ENCODE data around the gene MLPH.
"Not testable (repeated sequence)": the region's sequence is repeated elsewhere in the genome, so short reads cannot be mapped to it uniquely, and the experiment has no call there.

The MLPH gene

DNA sequence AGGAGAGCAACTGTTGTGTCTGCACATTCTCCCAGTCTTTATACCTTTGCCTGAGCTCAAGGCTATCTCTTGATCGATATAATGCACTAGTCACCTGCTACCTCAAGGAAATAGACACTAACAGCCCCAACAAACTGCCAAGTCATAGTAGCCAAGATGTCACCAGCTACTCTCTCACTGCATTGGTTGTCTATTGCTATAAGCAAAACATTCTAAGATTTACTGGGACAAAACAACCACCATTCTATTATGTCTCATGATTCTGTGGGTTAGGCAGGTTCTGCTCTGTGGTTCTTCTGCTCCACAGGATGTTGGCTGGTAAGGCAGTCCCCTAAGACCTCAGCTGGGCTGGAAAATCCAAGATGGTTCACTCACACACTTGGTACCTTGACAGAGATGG is 28.5 kb upstream of the MLPH start:
- DNase-seq (ENCODE audit: low read depth in 2 of 2), result no peak

DNA sequence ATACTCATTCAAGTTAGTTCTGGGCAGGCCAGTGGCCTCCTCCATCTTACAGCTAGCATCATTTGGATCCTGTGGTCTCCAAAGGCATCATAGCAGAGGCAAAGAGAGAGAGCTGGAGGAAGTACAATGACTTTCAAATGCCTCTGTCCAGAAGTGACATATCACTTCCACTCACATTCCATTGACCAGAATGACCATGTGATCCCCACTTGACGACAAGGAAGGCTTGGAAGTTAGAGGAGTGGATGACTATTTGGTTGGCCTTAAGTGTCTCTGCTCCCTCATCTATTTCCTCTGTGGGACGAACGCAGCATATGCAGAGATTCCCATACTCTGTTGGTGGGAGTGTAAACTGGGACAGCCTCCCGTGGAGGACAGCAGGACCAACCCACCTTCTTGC is 27.8 kb upstream of the MLPH start:
- no peak for DNase-seq (ENCODE audit: low read depth in 2 of 2)

DNA sequence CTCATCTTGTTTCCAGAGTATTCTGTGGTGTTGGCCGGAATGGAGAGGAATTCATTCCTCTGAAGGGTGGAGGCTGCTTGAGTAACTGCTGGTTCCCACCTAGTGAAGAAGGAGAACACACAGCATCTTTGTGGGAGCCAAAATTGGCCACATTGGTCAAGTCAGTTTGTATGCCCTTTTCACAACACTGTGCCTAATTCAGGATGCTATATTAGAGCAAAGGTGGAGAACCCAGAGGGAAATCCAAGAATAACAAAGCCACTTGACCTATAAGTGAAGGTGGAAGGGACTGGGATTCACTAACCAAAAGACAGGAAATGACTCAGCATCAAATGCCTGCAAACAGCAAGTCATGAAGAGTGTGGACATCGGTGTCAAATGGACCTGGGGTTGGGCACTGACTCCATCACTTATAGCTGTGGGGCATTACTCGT is 27.3 kb upstream of the MLPH start:
- DNase-seq (ENCODE audit: low read depth in 2 of 2), result no peak

DNA sequence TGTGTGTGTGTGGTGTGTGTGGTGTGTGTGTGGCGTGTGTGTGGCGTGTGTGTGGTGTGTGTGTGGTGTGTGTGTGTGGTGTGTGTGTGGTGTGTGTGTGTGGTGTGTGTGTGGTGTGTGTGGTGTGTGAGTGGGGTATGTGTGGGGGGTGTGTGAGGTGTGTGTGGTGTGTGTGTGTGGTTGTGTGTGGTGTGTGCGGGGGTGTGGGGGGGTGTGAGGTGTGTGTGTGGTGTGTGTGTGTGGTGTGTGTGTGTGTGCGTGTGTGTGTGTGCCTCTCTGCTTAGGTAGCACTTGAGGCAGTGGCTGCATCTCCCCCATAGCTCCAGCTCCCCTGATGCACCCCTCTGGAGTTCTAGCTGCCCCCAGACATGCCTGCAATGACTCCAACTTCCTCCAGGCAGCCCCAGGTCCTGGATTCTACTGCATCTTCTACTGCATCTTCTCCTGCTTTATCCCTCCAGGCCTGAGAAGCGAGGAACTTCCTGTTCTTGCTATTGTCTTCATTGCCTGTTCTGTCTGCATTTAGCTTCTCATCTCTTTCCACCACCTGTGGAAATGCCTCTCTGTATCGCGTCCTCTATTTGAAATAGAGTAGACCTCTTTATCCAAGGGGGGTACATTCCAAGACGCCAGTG is 22.2 kb upstream of the MLPH start:
- no peak for DNase-seq (ENCODE audit: low read depth in 2 of 2)

DNA sequence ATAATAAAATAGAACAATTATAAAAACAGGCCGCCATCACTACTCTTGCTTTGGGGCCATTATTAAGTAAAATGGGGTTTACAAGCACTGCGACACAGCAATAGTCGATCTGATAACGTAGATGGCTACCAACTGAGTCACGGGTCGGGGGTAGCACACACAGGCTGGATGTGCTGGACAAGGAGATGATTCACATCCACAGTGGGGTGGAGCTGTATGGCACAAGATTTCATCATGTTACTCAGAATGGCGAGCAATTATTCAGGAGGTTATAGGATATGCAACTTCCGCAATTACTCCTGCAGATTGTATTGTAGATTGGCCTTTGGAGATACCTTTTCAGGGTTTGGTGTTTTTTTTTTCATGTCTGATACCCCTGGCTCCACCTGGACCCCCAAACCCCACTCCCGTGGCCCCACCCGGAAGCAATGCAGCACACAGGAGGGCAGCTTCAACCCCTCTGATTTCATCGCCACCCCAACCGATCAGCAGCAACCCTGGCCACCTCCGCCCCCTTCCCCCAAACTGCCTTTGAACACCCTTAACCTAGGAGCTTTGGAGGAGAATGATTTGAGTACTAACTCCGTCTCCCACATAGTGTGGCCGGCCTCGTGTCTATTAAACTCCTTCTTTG is 21.4 kb upstream of the MLPH start:
- no peak for DNase-seq (ENCODE audit: low read depth in 2 of 2)

DNA sequence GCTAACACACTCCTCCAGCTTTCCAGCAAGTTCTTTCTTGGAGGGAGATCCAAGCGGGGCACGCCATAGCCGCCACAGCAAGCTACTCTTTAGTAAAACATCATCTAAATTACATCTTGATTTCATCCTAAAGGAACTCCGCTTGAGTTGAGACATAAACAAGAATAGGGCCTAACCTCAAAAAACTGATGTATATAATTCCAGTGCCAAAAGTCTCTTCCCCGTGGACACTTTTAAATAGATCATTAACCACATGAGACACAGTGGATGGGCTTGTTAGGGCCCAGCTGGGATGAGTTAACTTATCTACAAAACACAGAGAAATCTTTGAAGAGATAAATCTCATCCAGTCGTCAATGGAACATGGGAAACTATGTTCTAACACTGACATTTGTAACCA is 20.8 kb upstream of the MLPH start:
- DNase-seq (ENCODE audit: low read depth in 2 of 2), result no peak

DNA sequence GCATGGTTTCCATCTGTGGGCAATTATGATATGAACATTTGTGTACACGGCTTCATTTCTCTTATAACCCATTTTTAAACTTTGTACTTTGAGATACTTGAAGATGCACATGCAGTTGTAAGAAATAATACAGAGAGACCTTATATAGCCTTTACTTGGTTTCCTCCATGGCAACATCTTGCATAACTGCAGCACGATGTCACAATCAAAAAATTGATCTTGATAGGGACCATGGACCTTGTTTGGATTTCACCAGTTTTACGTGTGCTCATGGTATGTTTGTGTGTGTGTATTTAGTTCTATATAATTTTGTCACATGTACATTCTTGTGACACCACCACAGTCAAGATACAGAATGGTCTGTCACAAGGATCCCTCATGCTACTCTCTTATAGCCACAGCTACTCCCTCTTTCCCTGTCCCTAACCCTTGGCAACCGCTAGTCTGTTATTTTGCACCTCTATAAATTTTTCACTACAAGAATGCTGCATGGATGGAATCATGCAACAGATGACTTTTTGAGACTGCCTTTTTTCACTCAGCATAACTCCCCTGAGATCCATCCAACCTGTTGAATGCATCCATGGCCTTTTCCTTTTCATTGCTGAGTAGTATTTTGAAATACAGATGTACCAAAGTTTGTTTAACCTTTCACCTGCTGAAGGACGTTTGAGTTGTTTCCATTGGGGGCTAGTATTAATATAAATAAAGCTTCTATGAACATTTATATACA is 19.4 kb upstream of the MLPH start:
- no peak for DNase-seq (ENCODE audit: low read depth in 2 of 2)

DNA sequence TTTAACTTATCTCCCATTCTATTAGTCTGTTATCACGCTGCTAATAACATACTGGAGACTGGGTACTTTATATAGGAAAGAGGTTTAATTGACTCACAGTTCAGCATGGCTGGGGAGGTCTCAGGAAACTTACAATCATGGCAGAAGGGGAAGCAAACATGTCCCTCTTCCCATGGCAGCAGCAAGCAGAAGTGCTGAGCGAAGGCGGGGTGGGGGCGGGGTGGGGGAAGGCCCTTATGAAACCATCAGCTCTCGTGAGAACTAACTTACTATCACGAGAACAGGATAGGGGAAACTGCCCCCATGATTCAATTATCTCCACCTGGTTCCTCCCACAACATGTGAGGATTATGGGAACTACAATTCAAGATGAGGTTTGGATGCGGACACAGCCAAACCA is 17.6 kb upstream of the MLPH start:
- DNase-seq (ENCODE audit: low read depth in 2 of 2), result not testable (repeated sequence)

DNA sequence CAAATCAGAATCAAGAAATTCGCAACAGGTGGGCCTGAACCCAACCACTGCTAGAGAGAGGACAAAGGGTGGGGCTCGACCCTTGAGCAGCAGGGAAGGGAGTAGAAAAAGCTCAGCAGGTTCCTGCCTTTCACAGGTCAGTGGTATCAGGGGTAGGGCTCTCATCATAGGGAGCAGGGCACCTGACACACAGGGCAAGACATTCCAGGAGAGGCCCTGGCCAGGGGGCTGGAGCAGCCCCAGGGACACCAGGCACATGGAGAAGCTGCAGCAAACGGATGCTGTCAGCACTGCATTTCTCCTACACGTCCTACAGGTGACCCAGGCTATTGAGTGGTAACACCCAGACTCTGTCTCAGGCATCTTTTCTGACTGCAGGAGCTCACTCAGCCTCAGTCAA is 17.2 kb upstream of the MLPH start:
- DNase-seq (ENCODE audit: low read depth in 2 of 2), result no peak

DNA sequence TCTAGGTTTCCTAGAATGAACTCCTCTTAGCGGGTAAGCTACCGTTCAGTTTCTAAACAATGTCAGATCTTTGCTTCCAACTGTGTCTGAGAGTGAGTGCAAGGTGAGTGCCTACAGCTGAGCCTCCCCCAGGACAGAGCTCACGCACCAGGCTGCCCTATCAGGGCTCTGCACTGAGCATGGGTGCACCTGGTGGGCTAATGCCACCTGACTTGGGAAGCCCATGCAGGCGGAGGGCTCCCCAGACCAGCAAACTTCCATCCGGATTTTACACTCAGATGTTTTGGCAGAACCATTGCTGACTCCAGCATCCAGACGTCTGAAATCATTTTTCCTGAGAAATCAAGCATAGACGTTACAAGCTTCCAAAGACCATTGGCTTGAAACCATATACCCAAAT is 16.1 kb upstream of the MLPH start:
- DNase-seq (ENCODE audit: low read depth in 2 of 2), result no peak

DNA sequence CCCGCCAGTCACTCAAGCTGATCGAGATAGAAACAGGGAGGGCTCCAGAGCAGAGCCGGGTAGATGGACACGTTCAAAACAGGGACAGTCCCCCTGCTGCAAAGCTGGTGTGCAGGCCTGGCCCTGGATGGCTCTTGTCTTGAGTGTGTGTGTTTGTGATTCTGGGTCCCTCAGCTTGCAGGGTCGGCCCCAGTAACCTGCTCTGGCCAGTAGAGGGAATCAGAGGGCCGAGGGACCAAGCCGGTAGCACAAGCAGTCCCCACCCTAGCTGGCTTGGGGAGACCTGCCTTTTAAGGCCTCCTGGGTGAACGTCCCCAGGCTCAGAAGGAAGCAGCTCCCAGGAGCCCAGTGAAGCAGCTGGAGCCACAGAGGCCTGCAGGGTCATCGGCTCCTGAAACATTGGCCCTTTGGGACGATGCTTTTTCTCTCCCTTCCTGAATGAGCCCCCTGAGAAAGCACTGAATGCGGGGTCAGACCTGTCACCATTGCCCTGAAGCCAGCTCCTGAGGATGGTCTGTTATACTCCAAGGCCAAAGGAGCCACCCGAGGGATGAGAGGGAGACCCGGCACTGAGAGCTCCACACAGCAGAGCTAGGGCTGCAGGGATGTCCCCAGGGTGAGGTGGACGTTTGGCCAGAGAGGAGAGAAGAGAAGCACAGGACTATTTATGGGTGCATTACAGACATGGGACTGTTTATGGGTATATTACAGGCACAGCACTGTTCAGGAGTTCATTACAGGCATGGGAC is 15.4 kb upstream of the MLPH start:
- peak in 1 of 2 donors; percentile 36 for DNase-seq (ENCODE audit: low read depth in 2 of 2)

DNA sequence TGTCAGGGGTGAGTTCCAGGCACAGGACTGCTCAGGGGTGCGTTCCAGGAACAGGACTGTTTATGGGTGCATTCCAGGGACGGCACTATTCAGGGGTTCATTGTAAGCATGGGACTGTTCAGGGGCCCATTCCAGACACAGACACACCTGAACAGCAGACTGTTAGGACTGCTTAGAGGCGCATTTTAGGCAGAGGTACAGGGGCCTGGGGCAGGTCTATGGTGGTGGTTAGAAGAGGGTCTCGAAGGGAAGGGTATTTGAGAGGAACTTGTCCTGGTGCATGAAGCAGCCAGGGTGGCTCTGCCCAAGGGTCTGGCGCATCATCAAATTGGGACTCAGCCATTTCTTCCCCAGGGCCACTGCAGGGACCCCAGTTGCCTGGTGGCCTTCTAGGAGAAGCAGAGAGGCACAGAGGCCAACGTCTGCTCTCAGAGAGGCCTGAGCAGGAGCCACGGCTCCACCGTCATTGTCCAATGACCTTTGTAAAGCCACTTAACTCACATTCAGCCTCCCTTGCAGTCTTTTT is 14.8 kb upstream of the MLPH start:
- DNase-seq (ENCODE audit: low read depth in 2 of 2), result no peak

DNA sequence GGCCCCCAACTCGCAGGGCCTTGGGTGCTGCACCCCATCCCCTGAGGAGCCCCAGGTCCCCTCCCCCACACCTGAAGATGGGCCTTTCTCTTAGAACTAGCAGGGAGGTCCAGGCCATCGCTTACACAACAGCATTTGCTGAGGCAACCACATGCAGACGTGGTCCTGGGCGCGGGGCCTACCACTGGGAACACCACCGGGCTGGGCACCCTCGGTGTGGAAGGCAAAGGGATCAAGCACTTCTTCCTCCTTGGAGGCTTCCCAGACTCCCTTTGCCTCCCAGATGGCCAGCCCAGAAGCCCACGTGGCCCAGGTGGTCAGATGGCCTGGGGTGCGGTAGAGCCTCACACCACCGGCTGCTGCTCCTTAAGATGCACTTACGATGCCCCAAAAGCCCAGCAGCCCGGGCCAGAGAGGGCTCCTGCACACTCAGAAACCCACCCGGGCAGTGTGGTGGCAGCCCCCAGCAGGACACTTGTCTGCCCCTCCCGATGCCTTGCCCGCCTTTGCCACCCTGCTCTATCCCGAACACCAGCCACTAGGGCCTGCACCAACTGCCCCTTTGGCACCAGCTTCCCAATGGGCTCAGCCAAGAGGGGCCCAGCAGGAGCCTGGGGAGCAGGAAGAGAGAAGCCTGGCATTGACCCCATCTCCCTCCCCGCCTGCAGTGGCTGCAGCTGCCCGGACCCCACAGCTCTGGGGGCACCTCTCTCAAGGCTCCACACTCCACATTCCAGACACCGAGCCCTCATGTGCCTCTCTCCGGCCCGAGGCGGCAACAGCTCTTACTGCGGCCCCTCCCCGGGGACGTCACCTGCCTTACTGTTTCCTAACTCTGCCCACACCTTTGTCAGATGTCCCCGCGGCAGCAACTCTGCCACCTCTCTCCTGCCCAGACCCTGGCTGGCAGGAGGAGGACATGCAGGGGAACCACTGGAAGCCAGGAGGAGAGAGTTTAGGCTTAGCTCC is 13.9 kb upstream of the MLPH start:
- DNase-seq (ENCODE audit: low read depth in 2 of 2), result no peak

DNA sequence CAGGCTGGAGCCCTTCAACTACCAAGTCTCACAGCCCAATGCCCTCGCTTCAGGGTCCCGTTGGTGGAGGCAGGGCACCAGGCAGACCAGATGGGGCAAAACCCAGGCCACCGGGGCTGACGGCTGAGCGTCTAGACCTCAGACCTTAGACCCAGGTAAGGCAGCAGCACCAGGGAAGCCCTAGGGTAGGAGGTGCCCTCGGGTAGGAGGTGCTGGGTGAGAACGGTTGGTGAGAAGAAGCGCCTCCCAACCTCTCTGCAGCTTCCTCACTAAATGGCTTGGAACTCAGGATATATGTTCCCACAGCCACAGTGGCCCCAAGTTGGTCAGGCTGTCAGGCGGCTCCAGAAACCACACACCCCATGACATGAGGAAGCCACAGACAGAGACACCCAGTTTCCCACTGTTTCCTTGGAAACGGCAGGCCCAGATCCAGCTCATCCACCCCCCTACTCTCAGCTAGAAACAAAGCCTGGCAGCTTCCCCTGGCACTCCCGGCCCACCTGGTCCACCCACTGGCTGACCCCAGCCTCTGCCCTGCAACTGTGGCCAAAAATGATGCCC is 13.1 kb upstream of the MLPH start:
- no peak for DNase-seq (ENCODE audit: low read depth in 2 of 2)

DNA sequence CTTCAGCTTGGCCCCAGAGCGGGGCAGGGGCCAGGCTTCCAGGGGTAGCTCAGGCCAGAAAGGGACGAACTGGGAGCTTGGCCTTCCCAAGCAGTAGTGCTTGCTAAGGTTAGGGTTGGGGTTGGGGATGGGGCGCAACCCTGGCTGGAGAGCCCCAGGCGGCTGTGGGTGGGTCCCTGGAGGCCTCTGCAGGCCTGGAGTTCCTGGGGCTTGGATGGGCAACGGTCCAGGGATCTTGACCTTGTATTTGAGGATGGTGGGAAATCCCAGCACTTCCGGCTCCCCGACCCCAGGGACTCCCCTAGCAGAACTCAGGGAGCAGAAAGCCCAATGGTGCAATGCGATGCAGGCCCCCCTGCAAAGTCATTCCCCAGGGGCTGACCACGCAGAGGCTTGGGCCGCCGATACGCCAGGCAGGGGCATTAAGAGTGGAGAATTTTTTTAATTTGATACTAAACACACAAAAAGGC is 12.6 kb upstream of the MLPH start:
- DNase-seq (ENCODE audit: low read depth in 2 of 2), result no peak

DNA sequence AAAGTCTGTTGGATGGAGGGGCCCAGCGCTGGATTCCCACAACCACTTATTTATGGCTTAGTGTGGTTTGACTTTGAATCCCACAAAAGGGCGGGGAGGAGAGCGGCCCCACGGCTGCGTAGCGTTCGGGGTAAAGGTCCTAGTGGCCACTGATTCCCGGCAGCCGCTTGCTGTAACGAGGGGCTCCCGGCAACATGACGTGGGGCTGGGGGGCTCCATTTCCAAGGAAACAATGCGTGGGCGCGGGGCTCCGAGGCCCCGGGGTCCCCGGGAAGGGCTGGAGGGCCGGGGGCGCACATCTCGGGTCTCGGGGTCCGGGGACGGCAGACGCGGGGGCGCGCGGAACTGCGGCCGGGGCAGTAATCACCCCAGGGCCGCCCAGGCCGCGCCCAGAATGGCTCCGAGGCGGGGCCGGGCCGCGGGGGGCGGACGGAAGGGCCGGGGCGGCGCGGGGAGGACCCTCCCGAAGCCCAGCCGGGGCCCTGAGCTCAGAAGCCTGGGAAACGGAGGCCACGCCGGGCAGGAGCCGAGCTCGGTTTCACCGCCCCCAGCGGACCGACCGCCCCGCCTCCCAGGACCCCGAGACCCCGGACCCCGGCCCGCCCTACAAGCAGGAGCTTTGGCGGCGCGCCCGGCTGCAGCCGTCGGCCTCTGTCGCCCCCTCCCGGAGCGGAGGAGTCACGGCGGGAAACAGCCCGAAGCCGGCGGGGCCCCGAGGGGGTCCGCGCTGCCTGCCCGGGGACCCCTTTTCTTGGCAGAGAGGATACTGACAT is 11.9 kb upstream of the MLPH start:
- peak; percentile 51 to 68 for DNase-seq (ENCODE audit: low read depth in 2 of 2)

DNA sequence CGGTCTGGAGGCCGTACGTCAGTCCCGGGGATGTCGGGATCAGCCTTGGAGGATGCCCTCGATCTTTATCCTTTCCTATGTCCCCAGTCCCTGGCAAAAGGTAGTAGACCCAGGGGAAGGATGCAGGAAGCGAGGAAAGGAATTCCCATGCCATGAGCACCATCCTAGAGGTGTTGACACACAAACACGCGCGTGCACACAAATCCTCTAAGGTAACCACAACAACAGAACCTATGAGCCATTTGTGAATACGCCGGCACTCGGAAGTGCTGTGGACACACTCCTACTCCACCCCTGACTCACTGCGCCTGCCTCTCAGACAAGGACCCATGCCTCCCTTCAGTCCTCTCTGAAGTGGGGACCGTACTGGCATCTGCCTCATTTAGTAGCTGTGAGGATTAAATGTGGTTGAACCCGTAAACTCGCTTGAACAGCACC is 11.3 kb upstream of the MLPH start:
- DNase-seq (ENCODE audit: low read depth in 2 of 2), result peak; percentile 43

DNA sequence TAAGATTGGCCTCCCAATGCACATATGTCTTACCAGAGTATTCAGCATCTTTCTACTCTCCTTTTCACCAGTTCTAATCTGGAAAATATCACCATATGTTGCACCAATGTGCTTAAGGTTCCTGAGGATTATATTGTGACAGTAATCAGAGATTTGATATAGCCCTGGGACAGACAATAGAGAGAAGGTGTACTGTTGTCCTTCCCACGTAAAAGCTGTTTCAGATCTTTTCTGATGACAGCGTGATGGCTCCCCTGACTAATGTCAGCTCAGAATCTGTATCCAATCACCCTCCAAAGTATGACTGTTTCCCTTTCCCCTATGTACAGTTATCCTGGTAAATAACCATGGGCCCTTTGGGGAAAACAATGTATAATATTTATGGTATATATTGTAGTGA is 9.0 kb upstream of the MLPH start:
- DNase-seq (ENCODE audit: low read depth in 2 of 2), result no peak

DNA sequence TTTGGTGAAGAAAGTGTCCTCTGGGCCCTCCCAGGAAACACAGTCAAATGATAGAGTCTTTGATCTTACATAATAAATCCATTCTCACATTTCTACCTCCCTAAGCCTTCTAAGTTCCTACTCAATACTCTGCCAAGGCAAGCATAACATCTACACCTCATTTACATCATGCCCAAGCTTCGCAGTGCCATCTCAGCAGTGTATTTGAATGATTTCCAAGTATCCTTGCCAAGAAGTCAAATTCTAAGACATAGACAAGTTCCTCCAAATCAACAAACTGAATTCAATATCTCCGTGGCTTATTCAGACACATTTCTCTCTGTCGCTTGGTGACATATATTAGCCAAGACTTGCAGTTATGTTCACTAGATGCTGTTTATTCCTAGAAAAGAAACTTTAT is 8.1 kb upstream of the MLPH start:
- no peak for DNase-seq (ENCODE audit: low read depth in 2 of 2)

DNA sequence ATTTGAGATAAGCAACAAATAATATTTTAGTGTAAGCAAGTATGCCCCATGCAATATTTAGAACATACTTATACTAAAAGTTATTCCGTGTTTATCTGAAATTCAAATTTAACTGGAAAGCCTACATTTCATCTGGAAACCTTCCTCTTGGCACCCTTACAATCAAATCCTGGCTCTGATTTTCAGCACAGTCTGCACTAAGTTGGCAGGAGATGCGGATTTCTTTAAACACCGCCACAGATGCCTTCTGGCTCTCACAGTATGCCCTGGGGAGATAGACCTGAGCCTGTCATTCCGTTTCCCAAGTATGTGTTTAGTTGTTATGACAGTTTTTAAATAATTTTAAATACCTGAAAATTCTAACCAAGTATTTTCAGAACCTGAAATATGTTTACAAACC is 7.3 kb upstream of the MLPH start:
- no peak for DNase-seq (ENCODE audit: low read depth in 2 of 2)
